HG02943 (cell line): ENCODE measurements around the gene VSIG2.

Experiments
- ATAC-seq: cut with Tn5 transposase; IDR thresholded peaks from one replicate; pipeline ENCODE4 v1.9.1; 2021; ENCODE audit warnings: mild to moderate bottlenecking, low read depth, moderate library complexity; ENCODE audit not compliant: unreplicated experiment

Gene VSIG2

GRCh38 chr11:124766156-124766555 is 14.1 kb upstream of the VSIG2 start:
- ATAC-seq = no peak

- ATAC-seq = peak; percentile 26
Measured at GRCh38 chr11:124763156-124763947, 11.3 kb upstream of the VSIG2 start.

- peak; percentile 10 for ATAC-seq
Measured at GRCh38 chr11:124762624-124763155, 10.6 kb upstream of the VSIG2 start.

- ATAC-seq = peak; percentile 45
Measured at GRCh38 chr11:124762105-124762623, 10.1 kb upstream of the VSIG2 start, which contains the start of gene ESAM. TSS of gene ESAM (minus strand) at chr11:124762290. CDS start at chr11:124762154, 136 bp downstream.

- ATAC-seq = no peak
Measured at GRCh38 chr11:124761301-124762104, 9.4 kb upstream of the VSIG2 start.

GRCh38 chr11:124760806-124761205 is 8.8 kb upstream of the VSIG2 start:
- no peak for ATAC-seq

GRCh38 chr11:124760205-124760652 is 8.2 kb upstream of the VSIG2 start:
- ATAC-seq = peak; percentile 33

- ATAC-seq = peak; percentile 16
Measured at GRCh38 chr11:124759266-124760204, 7.5 kb upstream of the VSIG2 start.

GRCh38 chr11:124758355-124759265 is 6.6 kb upstream of the VSIG2 start:
- ATAC-seq = peak; percentile 45

- ATAC-seq = no peak
Measured at GRCh38 chr11:124757320-124757719, 5.3 kb upstream of the VSIG2 start.

GRCh38 chr11:124756753-124757227 is 4.7 kb upstream of the VSIG2 start:
- ATAC-seq = no peak

GRCh38 chr11:124756033-124756752 is 4.1 kb upstream of the VSIG2 start:
- ATAC-seq = no peak

GRCh38 chr11:124754710-124755109 is 2.7 kb upstream of the VSIG2 start:
- ATAC-seq = no peak

GRCh38 chr11:124754309-124754708 is 2.3 kb upstream of the VSIG2 start:
- ATAC-seq = no peak

GRCh38 chr11:124753624-124754023 is 1.6 kb upstream of the VSIG2 start:
- no peak for ATAC-seq

GRCh38 chr11:124753205-124753604 is 1.1 kb upstream of the VSIG2 start:
- ATAC-seq = no peak

- ATAC-seq = no peak
Measured at GRCh38 chr11:124752471-124753102, 532 bp upstream of the VSIG2 start.

GRCh38 chr11:124751391-124751740 is 689 bp downstream of the VSIG2 start:
- no peak for ATAC-seq
